ENCODE results near the gene PSMA1. TPM values are rescaled to one million over a fixed set of nuclear protein-coding genes. Genes with fewer than 3 reads are reported as not detected.

The PSMA1 gene
- total RNA-seq, 2 experiments from 2014 or later, result 171 to 173 TPM

GRCh38 chr11:14460147-14460546 is 60.0 kb downstream of the PSMA1 start:
- Histone ChIP-seq H3K79me2 (ENCODE audit: insufficient read depth, low read depth, low read length) (no peaks in the 10 kb centered on the region), H3K4me3 (ENCODE audit: low read depth, low read length, poor library complexity, severe bottlenecking) (no peak overlapping the region), H3K9me2 (ENCODE audit: insufficient read depth, low read length) (no peaks in the 10 kb centered on the region), H2AFZ (ENCODE audit: low read length) (no peak overlapping the region), H4K20me1 (ENCODE audit: insufficient read depth, low read length) (no peaks in the 10 kb centered on the region), H3K9me3 (ENCODE audit: low read length) (no peaks in the 10 kb centered on the region), H3K27ac (ENCODE audit: low read depth, low read length, poor library complexity, severe bottlenecking) (no peak overlapping the region), H3K4me1 (ENCODE audit: insufficient read depth, low read length, poor library complexity, severe bottlenecking) (no peaks in the 10 kb centered on the region), H3K36me3 (ENCODE audit: insufficient read depth, low read length) (peaks cover 97% of the 10 kb centered on the region), H3K4me2 (ENCODE audit: low read length) (no peak overlapping the region)
- DNase-seq (ENCODE audit: low spot score), result no peak
- intact Hi-C loops (cut with micrococcal nuclease; ENCODE audit: unreplicated experiment), result loop anchor here (5.0 kb wide), 1 partner anchor 37 kb away; the partner anchor contains the start of gene COPB1
- no TSS peak for BruUV-seq (replicated peaks)
- no peak for TF ChIP-seq CTCF (conservative IDR thresholded peaks at IDR 0.05; ENCODE audit: low read length)
- no peak for TF ChIP-seq EZH2phosphoT487 (IDR thresholded peaks at IDR 0.05; ENCODE audit: borderline replicate concordance, low read depth, low read length)
- POLR2A ChIA-PET, result interaction anchor here (1.2 kb wide), 1 partner anchor 10 kb away, joined by 4 read pairs; no protein-coding TSS in a partner anchor
- CTCF ChIA-PET (ENCODE audit: unreplicated experiment), result no interaction called here

GRCh38 chr11:14458377-14458776 is 61.8 kb downstream of the PSMA1 start:
- Histone ChIP-seq H4K20me1 (ENCODE audit: insufficient read depth, low read length) (no peaks in the 10 kb centered on the region), H2AFZ (ENCODE audit: low read length) (no peak overlapping the region), H3K79me2 (ENCODE audit: insufficient read depth, low read depth, low read length) (no peaks in the 10 kb centered on the region), H3K36me3 (ENCODE audit: insufficient read depth, low read length) (peaks cover 84% of the 10 kb centered on the region), H3K4me3 (ENCODE audit: low read depth, low read length, poor library complexity, severe bottlenecking) (no peak overlapping the region), H3K27ac (ENCODE audit: low read depth, low read length, poor library complexity, severe bottlenecking) (no peak overlapping the region), H3K4me2 (ENCODE audit: low read length) (no peak overlapping the region), H3K9me3 (ENCODE audit: low read length) (no peaks in the 10 kb centered on the region), H3K9me2 (ENCODE audit: insufficient read depth, low read length) (no peaks in the 10 kb centered on the region), H3K4me1 (ENCODE audit: insufficient read depth, low read length, poor library complexity, severe bottlenecking) (no peaks in the 10 kb centered on the region)
- no TSS peak for BruUV-seq (replicated peaks)
- ChIA-PET CTCF (ENCODE audit: unreplicated experiment) (no interaction called here), POLR2A (interaction anchor here (0.7 kb wide), 1 partner anchor 1054 kb away, joined by 3 read pairs; no protein-coding TSS in a partner anchor)
- no peak for TF ChIP-seq EZH2phosphoT487 (IDR thresholded peaks at IDR 0.05; ENCODE audit: borderline replicate concordance, low read depth, low read length)
- TF ChIP-seq CTCF (conservative IDR thresholded peaks at IDR 0.05; ENCODE audit: low read length), result no peak
- intact Hi-C loops (cut with micrococcal nuclease; ENCODE audit: unreplicated experiment), result no loop called here
- DNase-seq (ENCODE audit: low spot score), result no peak

DNA sequence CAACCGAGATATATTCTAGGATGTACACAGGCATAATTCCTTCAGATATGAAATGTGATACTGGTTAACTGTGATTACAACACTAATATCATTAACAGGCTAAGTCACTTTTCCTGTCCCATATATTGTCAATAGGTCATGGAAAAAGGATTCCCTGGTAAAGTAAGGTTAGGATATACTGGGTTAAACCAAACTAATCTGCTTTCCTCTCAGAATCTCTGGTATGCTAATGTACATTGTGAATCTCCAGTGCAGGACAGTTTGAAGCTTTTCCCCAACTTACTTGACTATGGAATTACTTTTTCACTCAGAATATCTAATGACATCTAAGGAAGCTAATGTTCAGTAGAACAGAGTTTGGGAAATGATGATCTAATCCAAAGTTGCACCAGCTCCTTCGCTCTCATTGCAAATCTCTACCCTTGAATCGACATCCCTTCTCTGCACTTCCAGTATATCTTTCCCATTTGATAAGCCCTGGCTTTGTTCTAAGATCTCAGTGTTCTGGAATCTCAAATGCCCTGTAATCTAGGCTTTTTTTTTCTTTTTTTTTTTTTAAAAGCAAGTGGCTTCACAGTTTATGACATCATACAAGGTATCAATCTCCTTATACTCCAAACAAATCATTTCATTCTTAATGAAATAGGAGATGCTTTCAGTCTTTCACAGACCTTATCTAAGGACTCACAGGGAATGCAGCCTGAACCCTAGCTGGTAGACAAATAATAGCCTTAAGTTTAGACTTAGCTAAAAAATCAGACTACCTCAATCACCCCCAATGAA is 64.3 kb downstream of the PSMA1 start:
- H3K36me3 ChIP-seq (ENCODE audit: insufficient read depth, low read length), result peaks cover 59% of the 10 kb centered on the region
- peaks cover 4% of the 10 kb centered on the region for H3K4me1 ChIP-seq (ENCODE audit: insufficient read depth, low read length, poor library complexity, severe bottlenecking)
- DNase-seq (ENCODE audit: low spot score), result no peak
- H2AFZ ChIP-seq (ENCODE audit: low read length), result no peak overlapping the region
- no peak overlapping the region for H3K4me2 ChIP-seq (ENCODE audit: low read length)
- no TSS peak for BruUV-seq (replicated peaks)
- H3K9me2 ChIP-seq (ENCODE audit: insufficient read depth, low read length), result no peaks in the 10 kb centered on the region
- intact Hi-C loops (cut with micrococcal nuclease; ENCODE audit: unreplicated experiment), result no loop called here
- H3K4me3 ChIP-seq (ENCODE audit: low read depth, low read length, poor library complexity, severe bottlenecking), result no peak overlapping the region
- no peaks in the 10 kb centered on the region for H3K9me3 ChIP-seq (ENCODE audit: low read length)
- no peaks in the 10 kb centered on the region for H4K20me1 ChIP-seq (ENCODE audit: insufficient read depth, low read length)
- ChIA-PET POLR2A (interaction anchor here (0.6 to 2.0 kb wide), 11 partner anchors 9 to 750 kb away, joined by 3 to 9 read pairs (median 4); no protein-coding TSS in a partner anchor), CTCF (ENCODE audit: unreplicated experiment) (interaction anchor here (1.1 kb wide), 1 partner anchor 34 kb away, joined by 3 read pairs; no protein-coding TSS in a partner anchor)
- H3K27ac ChIP-seq (ENCODE audit: low read depth, low read length, poor library complexity, severe bottlenecking), result no peak overlapping the region
- no peak for TF ChIP-seq CTCF (conservative IDR thresholded peaks at IDR 0.05; ENCODE audit: low read length)
- no peak for TF ChIP-seq EZH2phosphoT487 (IDR thresholded peaks at IDR 0.05; ENCODE audit: borderline replicate concordance, low read depth, low read length)
- H3K79me2 ChIP-seq (ENCODE audit: insufficient read depth, low read depth, low read length), result no peaks in the 10 kb centered on the region

Data from OCI-LY7 (cell line).